K562 (cell line): Measurements from ENCODE around the gene DNAH17. TPM values are rescaled to one million over a fixed set of nuclear protein-coding genes. Genes with fewer than 3 reads are reported as not detected.

Source experiments
- ATAC-seq: fragments of 200-7000 bp; cut with Tn5 transposase; 3 replicates; pipeline ENCODE4 v1.9.1; 2020; ENCODE audit warnings: moderate library complexity
- BruUV-seq: library from RNA; stranded (reverse); fragments of 400-500 nt; replicated peaks from 2 replicates; lab custom pipeline; 2021; lab: Mats Ljungman, UMichigan
- CTCF ChIA-PET: fragments of 300-600 bp; formaldehyde crosslinking; extraction: SDS; loops from one replicate; lab custom pipeline; 2021; ENCODE audit warnings: low intra/inter-chr PET ratio; lab: Yijun Ruan, JAX
- POLR2A ChIA-PET: fragments of 300-600, 350-650 bp; sonication (Branson Sonifier 250); formaldehyde crosslinking; extraction: SDS; loops from one replicate; lab custom pipeline; 2021; ENCODE audit warnings: antibody characterized with exemption, inconsistent platforms; lab: Yijun Ruan, JAX
- DNase-seq, 4 experiments: peaks; one replicate each; pipeline versions ENCODE4 v3.0.0 to v3.0.0-alpha.2; 2011 to 2018; ENCODE audit warnings: low spot score in 3 of 4, mixed read lengths in 3 of 4; ENCODE audit errors: extremely low read depth in 1 of 4
- FAIRE-seq: peaks from 2 replicates; lab custom pipeline; 2011; peaks lifted over from hg19 to GRCh38; lab: Jason Lieb, UNC
- H2AFZ ChIP-seq: 2 replicates; pipeline ENCODE4 v1.6.0; 2011; ENCODE audit warnings: low read depth, low read length, control low read depth, inconsistent platforms
- H3K27ac ChIP-seq: fragments of 200-600 bp; 3 replicates; pipeline ENCODE4 v1.8.0; 2011; ENCODE audit warnings: low read depth, mild to moderate bottlenecking, control low read depth, inconsistent platforms, low read length, moderate library complexity, mixed read lengths; ENCODE audit errors: extremely low read depth
- H3K27me3 ChIP-seq, 2 experiments: fragments of 300-600 bp in 1 of 2; 2 replicates in 1 of 2; 3 replicates in 1 of 2; pipeline versions ENCODE4 v1.6.0 to v1.8.0; 2011; ENCODE audit warnings: inconsistent platforms in 2 of 2, low read length in 2 of 2, mild to moderate bottlenecking in 1 of 2, mixed read lengths in 1 of 2, moderate library complexity in 1 of 2; ENCODE audit not compliant: control insufficient read depth in 2 of 2, insufficient read depth in 2 of 2
- H3K36me3 ChIP-seq: fragments of 300-600 bp; 3 replicates; pipeline ENCODE4 v1.8.0; 2011; ENCODE audit warnings: mild to moderate bottlenecking, low read length, inconsistent platforms; ENCODE audit not compliant: control insufficient read depth, insufficient read depth
- H3K4me1 ChIP-seq, 2 experiments: fragments of 200-600 bp in 1 of 2; replicated peaks in 1 of 2; 2 replicates in 1 of 2; 3 replicates in 1 of 2; pipeline versions ENCODE4 v1.5.1 to v1.8.0; 2011; ENCODE audit warnings: inconsistent platforms in 2 of 2, low read length in 2 of 2, mild to moderate bottlenecking in 1 of 2, mixed read lengths in 1 of 2, moderate library complexity in 1 of 2; ENCODE audit not compliant: control insufficient read depth in 2 of 2, insufficient read depth in 2 of 2
- H3K4me2 ChIP-seq: 2 replicates; pipeline ENCODE4 v1.6.1; 2011; ENCODE audit warnings: low read length, control low read depth, inconsistent platforms, mixed read lengths; ENCODE audit not compliant: insufficient read depth
- H3K4me3 ChIP-seq: fragments of 200-600 bp; sonication (generic), shearing (Covaris generic); 2 replicates; pipeline ENCODE4 v1.5.1; 2016; ENCODE audit warnings: control low read depth, inconsistent platforms
- H3K79me2 ChIP-seq: fragments of 200-600 bp; 3 replicates; pipeline ENCODE4 v1.8.0; 2011; ENCODE audit warnings: low read length, inconsistent platforms; ENCODE audit not compliant: control insufficient read depth, insufficient read depth
- H3K9ac ChIP-seq, 2 experiments: 2 replicates each; pipeline versions ENCODE4 v1.6.0 to v1.6.1; 2011; ENCODE audit warnings: low read depth in 2 of 2, low read length in 2 of 2, control low read depth in 1 of 2, inconsistent platforms in 1 of 2, mild to moderate bottlenecking in 1 of 2, mixed read lengths in 1 of 2; ENCODE audit not compliant: insufficient read depth in 1 of 2
- H3K9me1 ChIP-seq: one replicate; pipeline ENCODE4 v1.6.0; 2011; ENCODE audit warnings: inconsistent platforms, mild to moderate bottlenecking, low read length, moderate library complexity; ENCODE audit not compliant: control insufficient read depth, insufficient read depth
- H3K9me3 ChIP-seq: replicated peaks from 2 replicates; pipeline ENCODE4 v1.5.1; 2011; ENCODE audit warnings: low read depth, low read length, inconsistent platforms; ENCODE audit not compliant: control insufficient read depth, insufficient read depth
- H4K20me1 ChIP-seq: replicated peaks from 2 replicates; pipeline ENCODE4 v1.6.1; 2011; ENCODE audit warnings: low read length, inconsistent platforms, mixed read lengths; ENCODE audit not compliant: control insufficient read depth, insufficient read depth
- CBFA2T3 ChIP-seq: fragments of 450-650 bp; IDR thresholded peaks from 2 replicates; pipeline ENCODE4 v1.6.1; 2017
- E2F3 ChIP-seq: fragments of 250-450 bp; sonication (Bioruptor Pico); IDR thresholded peaks from 2 replicates; pipeline ENCODE4 v1.4.0; 2020; ENCODE audit warnings: mild to moderate bottlenecking
- ETV5 ChIP-seq: sonication (generic); formaldehyde crosslinking; IDR thresholded peaks from 2 replicates; pipeline ENCODE4 v1.4.0; 2020; ENCODE audit warnings: low read depth, mild to moderate bottlenecking, missing genetic modification reagents
- EWSR1 ChIP-seq: fragments of 450-650 bp; IDR thresholded peaks from 2 replicates; pipeline ENCODE4 v1.6.1; 2018; ENCODE audit warnings: borderline replicate concordance, mild to moderate bottlenecking, low read depth, moderate library complexity; ENCODE audit not compliant: partially characterized antibody
- ID3 ChIP-seq, 2 experiments: fragments of 250-450 bp in 1 of 2; fragments of 450-650 bp in 1 of 2; sonication (Bioruptor Pico) in 1 of 2; IDR thresholded peaks; 2 replicates each; pipeline versions ENCODE4 v1.6.1 to v1.8.0; 2016 to 2021; ENCODE audit warnings: mild to moderate bottlenecking in 2 of 2, moderate library complexity in 2 of 2, missing compliant biosample characterization in 1 of 2, missing genetic modification characterization in 1 of 2
- POLR3A ChIP-seq: IDR thresholded peaks from 2 replicates; pipeline ENCODE4 v1.6.1; 2011; ENCODE audit warnings: borderline replicate concordance, mild to moderate bottlenecking, moderate library complexity; ENCODE audit not compliant: insufficient read length, insufficient read depth; ENCODE audit errors: extremely low read depth
- POLR3G ChIP-seq: IDR thresholded peaks from 2 replicates; pipeline ENCODE4 v1.6.1; 2011; ENCODE audit not compliant: insufficient read length, insufficient replicate concordance; ENCODE audit errors: extremely low read depth
- RBM39 ChIP-seq: fragments of 200-400 bp; formaldehyde crosslinking; optimal IDR thresholded peaks from 2 replicates; pipeline ENCODE3; 2018; ENCODE audit warnings: low read depth, low read length
- SIRT6 ChIP-seq: IDR thresholded peaks from one replicate; pipeline ENCODE4 v1.6.1; 2012; ENCODE audit warnings: low read depth, mild to moderate bottlenecking, control low read depth, inconsistent platforms, low read length, moderate library complexity
- TCF3 ChIP-seq: sonication (generic); formaldehyde crosslinking; IDR thresholded peaks from 2 replicates; pipeline ENCODE4 v1.4.0; 2020; ENCODE audit warnings: mild to moderate bottlenecking, missing genetic modification reagents
- U2AF2 ChIP-seq: fragments of 200-400 bp; formaldehyde crosslinking; optimal IDR thresholded peaks from 2 replicates; pipeline ENCODE3; 2017; ENCODE audit warnings: low read depth, mild to moderate bottlenecking, low read length
- ZNF212 ChIP-seq: fragments of 450-650 bp; formaldehyde crosslinking; IDR thresholded peaks from 2 replicates; pipeline ENCODE4 v1.4.0; 2020; ENCODE audit warnings: mild to moderate bottlenecking
- ZZZ3 ChIP-seq: fragments of 450-650 bp; IDR thresholded peaks from 2 replicates; pipeline ENCODE4 v1.6.1; 2016; ENCODE audit warnings: antibody characterized with exemption, mild to moderate bottlenecking, moderate library complexity
- WGBS: fragments of 100-300 bp; shearing (Covaris generic); methylation state at CpG from one replicate; pipeline ENCODE4 v1.1.6; 2016; ENCODE audit warnings: low coverage, mixed read lengths; ENCODE audit not compliant: insufficient coverage; ENCODE audit errors: missing lambda C conversion rate; 5-methylcytosine and 5-hydroxymethylcytosine counted together
- in situ Hi-C: fragments of 300-500 bp; cut with MboI; formaldehyde crosslinking; loops from 4 replicates; pipeline ENCODE4 v1.15.0; 2018; ENCODE audit warnings: inconsistent platforms, mixed read lengths
- intact Hi-C: fragments of 100-400 bp; cut with micrococcal nuclease; formaldehyde crosslinking; loops from 2 replicates; pipeline ENCODE4 v1.14.2; 2022
- polyA plus RNA-seq, 8 experiments: library from polyadenylated mRNA; depleted of rRNA in 4 of 8; stranded (reverse) in 5 of 8; unstranded in 3 of 8; fragments of >200 nt; fragmentation: Nextera tagmentation in 2 of 8; fragmentation: Illumina TruSeq in 1 of 8; extraction: Ambion mirVana in 2 of 8; extraction: Trizol in 1 of 8; gene quantifications; 2 replicates each; pipeline versions ENCODE4 v1.2.1 to v1.2.3, GENCODE V29; 2011 to 2014; ENCODE audit warnings: inconsistent platforms in 1 of 8, missing spikeins in 1 of 8
- total RNA-seq, 7 experiments: library from RNA; depleted of rRNA in 6 of 7; stranded (reverse); fragments of >200 nt in 6 of 7; fragmentation: Illumina TruSeq in 2 of 7; extraction: Trizol in 2 of 7; gene quantifications; 2 replicates each; pipeline versions ENCODE4 v1.2.1 to v1.2.3, GENCODE V29; 2011 to 2021; ENCODE audit warnings: low replicate concordance in 1 of 7
- TF ChIP-seq, protein P1 (sequence below): fragments of 250-450 bp; sonication (Bioruptor Pico); IDR thresholded peaks from 2 replicates; pipeline ENCODE4 v1.8.0; 2022; ENCODE audit warnings: inconsistent platforms
- TF ChIP-seq, protein P2 (sequence below): IDR thresholded peaks from 2 replicates; pipeline ENCODE4 v1.6.1; 2011; ENCODE audit warnings: borderline replicate concordance, low read depth, mild to moderate bottlenecking, moderate library complexity, low read length; ENCODE audit not compliant: insufficient read depth, poor library complexity, severe bottlenecking

Gene DNAH17
- total and polyA plus RNA-seq, 9 of the 15 experiments (the other 6 are each of a cell fraction or from before 2014, with no cell fraction given) = under 0.01 to 0.06 (median 0.03) TPM; not detected in 5

GRCh38 chr17:78411241-78411857 is 165.8 kb downstream of the DNAH17 start:
- Histone ChIP-seq H3K9me1 (peaks cover 4% of the 10 kb centered on the region), H3K36me3 (peaks cover 79% of the 10 kb centered on the region; the same call in 2 of the 3 replicates), H2AFZ (no peak overlapping the region), H3K79me2 (peaks cover 37% of the 10 kb centered on the region), H3K4me2 (peak overlapping the region; percentile 43), H3K9me3 (no peaks in the 10 kb centered on the region), H3K27me3 (no peaks in the 10 kb centered on the region), H3K27ac (peak overlapping the region; percentile 64; the same call in 2 of the 3 replicates), H3K9ac (peak overlapping the region in 1 of 2 experiments; percentile 70; a peak in 2 of 4 replicates), H3K4me3 (no peak overlapping the region), H4K20me1 (peaks cover 57% of the 10 kb centered on the region), H3K4me1 (peaks cover 34 to 42% of the 10 kb centered on the region in 2 experiments)
- WGBS = 12% methylated on average over 17 of the region's 17 CpGs
- peak; percentile 34 to 86 (median 57) for DNase-seq
- peak; percentile 65 for ATAC-seq
- no TSS peak for BruUV-seq
- ChIA-PET CTCF (no interaction called here), POLR2A (interaction anchor here (0.5 to 2.0 kb wide), 5 partner anchors 10 to 1673 kb away, joined by 3 to 6 read pairs (median 3); no protein-coding TSS in a partner anchor)
- FAIRE-seq = peak; percentile 93
- intact Hi-C loops (no loop called here), in situ Hi-C loops (no loop called here)
- TF ChIP-seq CBFA2T3 = peak; percentile 78
- TF ChIP-seq E2F3 (CRISPR knock-in tag) = no peak
- peak; percentile 60; the same call in 1 of the 2 replicates for TF ChIP-seq ETV5 (CRISPR knock-in tag)
- no peak for TF ChIP-seq POLR3A
- no peak for TF ChIP-seq ZNF212 (CRISPR knock-in tag)
- TF ChIP-seq, protein P1, sequence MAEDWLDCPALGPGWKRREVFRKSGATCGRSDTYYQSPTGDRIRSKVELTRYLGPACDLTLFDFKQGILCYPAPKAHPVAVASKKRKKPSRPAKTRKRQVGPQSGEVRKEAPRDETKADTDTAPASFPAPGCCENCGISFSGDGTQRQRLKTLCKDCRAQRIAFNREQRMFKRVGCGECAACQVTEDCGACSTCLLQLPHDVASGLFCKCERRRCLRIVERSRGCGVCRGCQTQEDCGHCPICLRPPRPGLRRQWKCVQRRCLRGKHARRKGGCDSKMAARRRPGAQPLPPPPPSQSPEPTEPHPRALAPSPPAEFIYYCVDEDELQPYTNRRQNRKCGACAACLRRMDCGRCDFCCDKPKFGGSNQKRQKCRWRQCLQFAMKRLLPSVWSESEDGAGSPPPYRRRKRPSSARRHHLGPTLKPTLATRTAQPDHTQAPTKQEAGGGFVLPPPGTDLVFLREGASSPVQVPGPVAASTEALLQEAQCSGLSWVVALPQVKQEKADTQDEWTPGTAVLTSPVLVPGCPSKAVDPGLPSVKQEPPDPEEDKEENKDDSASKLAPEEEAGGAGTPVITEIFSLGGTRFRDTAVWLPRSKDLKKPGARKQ (CRISPR knock-in tag) = no peak
- TF ChIP-seq TCF3 (CRISPR knock-in tag) = peak; percentile 91
- no peak for TF ChIP-seq ZZZ3
- TF ChIP-seq RBM39 = no peak
- TF ChIP-seq, protein P2, sequence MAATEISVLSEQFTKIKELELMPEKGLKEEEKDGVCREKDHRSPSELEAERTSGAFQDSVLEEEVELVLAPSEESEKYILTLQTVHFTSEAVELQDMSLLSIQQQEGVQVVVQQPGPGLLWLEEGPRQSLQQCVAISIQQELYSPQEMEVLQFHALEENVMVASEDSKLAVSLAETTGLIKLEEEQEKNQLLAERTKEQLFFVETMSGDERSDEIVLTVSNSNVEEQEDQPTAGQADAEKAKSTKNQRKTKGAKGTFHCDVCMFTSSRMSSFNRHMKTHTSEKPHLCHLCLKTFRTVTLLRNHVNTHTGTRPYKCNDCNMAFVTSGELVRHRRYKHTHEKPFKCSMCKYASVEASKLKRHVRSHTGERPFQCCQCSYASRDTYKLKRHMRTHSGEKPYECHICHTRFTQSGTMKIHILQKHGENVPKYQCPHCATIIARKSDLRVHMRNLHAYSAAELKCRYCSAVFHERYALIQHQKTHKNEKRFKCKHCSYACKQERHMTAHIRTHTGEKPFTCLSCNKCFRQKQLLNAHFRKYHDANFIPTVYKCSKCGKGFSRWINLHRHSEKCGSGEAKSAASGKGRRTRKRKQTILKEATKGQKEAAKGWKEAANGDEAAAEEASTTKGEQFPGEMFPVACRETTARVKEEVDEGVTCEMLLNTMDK = no peak
- no peak for TF ChIP-seq ID3 (CRISPR knock-in tag; IDR thresholded peaks at IDR 0.05)
- peak; percentile 83 for TF ChIP-seq ID3 (tag; IDR thresholded peaks at IDR 0.05)
- TF ChIP-seq SIRT6 = no peak
- TF ChIP-seq EWSR1 = no peak
- no peak for TF ChIP-seq POLR3G
- TF ChIP-seq U2AF2 = no peak
